T-helper 1 cell treated with Interleukin-12 subunit alpha and Interleukin-12 subunit beta and Interleukin-4 antibody, amounts not matched to agents 30 μg/mL and 1 μg/mL, for 36 hours (primary cell): Measurements from ENCODE around the gene CRYGD.
"Not testable (repeated sequence)": the region's sequence is repeated elsewhere in the genome, so short reads cannot be mapped to it uniquely, and the experiment has no call there.

Experiments
- H3K27ac Mint-ChIP-seq: one replicate; pipeline ENCODE4 v1.8.0; 2021; ENCODE audit warnings: mild to moderate bottlenecking, mixed read lengths
- H3K27me3 Mint-ChIP-seq: one replicate; pipeline ENCODE4 v1.8.0; 2021; ENCODE audit warnings: low read depth, mixed read lengths
- H3K36me3 Mint-ChIP-seq: one replicate; pipeline ENCODE4 v1.8.0; 2021; ENCODE audit warnings: low read depth, mixed read lengths
- H3K4me1 Mint-ChIP-seq: one replicate; pipeline ENCODE4 v1.8.0; 2021; ENCODE audit warnings: low read depth, mixed read lengths
- H3K4me3 Mint-ChIP-seq: one replicate; pipeline ENCODE4 v1.8.0; 2021; ENCODE audit warnings: mild to moderate bottlenecking, moderate library complexity, mixed read lengths
- H3K9me3 Mint-ChIP-seq: one replicate; pipeline ENCODE4 v1.8.0; 2021; ENCODE audit warnings: mixed read lengths

Gene CRYGD

DNA sequence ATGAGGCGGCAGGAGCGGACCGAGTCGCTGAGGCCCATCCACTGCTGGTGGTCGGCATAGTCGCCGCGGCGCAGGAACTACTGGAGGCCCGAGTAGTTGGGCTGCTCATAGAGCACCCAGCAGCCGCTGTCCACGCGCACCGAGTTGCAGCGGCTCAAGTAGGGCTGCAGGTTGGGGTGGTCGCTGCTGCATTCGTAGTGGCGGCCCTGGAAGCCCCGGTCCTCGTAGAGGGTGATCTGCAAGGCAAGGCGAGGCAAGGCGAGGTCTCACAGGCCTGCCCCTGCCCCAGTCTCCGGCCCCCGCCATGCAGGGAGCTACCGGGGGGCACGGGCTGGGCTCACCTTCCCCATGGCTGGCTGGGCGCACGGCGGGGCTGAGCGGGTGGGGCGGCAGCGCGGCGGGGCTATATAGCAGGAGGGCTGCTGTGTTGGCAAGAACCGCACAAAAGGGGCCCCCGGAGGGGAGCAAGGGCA is 12.0 kb downstream of the CRYGD start:
- H3K4me3 Mint-ChIP-seq, H3K27me3 Mint-ChIP-seq, H3K27ac Mint-ChIP-seq, H3K36me3 Mint-ChIP-seq, H3K4me1 Mint-ChIP-seq, H3K9me3 Mint-ChIP-seq: not testable (repeated sequence)

DNA sequence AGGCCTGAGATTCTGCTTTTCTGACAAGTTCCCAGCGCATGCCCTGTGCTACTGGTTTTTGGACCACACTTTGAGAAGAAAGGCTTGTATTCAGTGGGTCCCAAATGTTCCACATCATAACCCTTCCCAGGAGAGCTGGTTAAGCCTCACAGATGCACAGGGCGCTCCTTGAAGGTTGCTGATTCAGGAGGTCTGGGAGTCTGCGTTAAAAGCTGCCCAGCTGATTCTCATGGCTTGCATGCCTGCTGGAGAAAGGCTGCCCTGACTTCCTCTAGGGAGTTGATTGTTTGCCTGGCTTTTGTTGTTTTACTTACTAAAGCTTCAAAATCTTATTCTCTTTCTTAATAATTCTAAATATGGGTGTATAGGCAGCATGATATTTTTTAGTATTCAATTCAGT is 20.7 kb downstream of the CRYGD start:
- Mint-ChIP-seq H3K27ac (no peak overlapping the region), H3K9me3 (no peaks in the 10 kb centered on the region), H3K4me1 (peaks cover 8% of the 10 kb centered on the region), H3K27me3 (no peaks in the 10 kb centered on the region), H3K4me3 (no peak overlapping the region), H3K36me3 (no peaks in the 10 kb centered on the region)

DNA sequence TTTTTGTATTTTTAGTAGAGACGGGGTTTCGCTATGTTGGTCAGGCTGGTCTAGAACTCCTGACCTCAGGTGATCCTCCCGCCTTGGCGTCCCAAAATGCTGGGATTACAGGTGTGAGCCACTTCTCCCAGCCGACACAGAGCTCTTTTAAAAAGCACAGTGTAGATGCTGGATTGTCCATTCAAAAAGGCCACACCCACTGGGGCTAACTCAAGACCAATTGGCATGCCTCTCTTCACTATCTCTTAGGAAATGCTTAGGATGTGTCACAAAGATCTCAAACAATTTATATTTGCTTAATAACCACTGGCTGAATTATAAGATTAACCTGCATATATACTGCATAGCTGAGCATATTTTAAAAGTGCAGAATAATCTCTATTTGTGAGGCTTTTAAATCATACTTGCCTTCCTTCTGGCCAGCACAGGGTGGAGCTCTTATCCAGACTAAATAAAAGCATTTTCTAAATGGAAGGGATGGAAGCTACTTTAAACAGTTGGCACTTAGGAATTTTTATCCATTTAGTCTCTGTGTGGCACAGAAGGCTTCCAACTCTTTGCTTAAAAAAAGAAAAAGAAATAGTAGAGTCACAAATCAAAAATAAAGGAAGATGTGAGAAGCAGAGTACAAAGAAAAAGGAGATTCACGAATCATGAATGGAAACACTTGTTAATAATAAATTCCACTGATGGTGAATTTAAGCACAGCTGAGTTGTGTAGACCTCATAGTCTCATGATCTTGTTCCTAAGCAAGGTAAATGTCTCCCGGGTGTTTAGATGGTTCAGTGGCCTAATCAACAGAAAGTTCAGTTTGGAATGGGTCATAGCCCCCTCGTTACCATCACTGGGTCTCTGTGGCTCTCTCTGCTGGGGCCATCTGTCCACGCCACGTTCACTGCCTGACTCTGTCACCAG is 22.4 kb downstream of the CRYGD start:
- Mint-ChIP-seq H3K27ac (no peak overlapping the region), H3K4me1 (peaks cover 8% of the 10 kb centered on the region), H3K4me3 (no peak overlapping the region), H3K36me3 (no peaks in the 10 kb centered on the region), H3K9me3 (no peaks in the 10 kb centered on the region), H3K27me3 (no peaks in the 10 kb centered on the region)

DNA sequence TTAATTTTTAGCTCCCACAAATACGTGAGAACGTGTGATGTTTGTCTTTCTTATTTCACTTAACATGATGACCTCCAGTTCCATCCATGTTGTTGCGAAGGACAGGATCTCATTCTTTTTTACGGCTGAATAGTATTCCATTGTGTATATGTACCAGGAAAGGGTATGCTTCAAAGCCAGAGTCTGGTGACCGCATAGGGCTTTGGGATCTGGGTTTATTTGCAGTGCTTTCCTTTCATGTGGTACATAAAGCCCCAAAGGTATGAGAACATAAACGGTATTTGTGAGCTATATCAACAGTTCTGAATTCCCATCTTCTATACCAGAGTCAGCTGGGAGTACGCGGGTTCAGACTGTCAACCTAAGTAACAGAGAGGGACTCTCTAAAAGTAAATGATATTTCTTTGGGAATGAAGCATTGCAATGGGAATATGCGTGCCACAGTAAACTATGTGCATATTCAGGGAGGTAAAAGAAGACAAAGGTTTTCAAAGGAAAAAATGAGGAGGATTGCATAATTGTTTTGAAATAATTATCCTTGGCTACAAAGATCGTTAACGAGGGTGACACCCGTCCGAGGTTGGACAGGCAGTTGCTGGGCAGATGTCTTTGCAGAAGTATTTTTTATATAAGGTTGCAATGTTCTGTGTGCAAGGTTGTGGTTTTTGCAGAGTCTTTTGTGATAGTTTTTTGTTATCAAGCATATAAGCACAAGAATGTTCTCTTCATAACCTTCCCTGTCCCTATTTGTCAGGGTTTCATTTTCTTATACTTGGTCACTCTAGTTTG is 24.4 kb downstream of the CRYGD start:
- Mint-ChIP-seq H3K27ac (no peak overlapping the region), H3K36me3 (no peaks in the 10 kb centered on the region)

DNA sequence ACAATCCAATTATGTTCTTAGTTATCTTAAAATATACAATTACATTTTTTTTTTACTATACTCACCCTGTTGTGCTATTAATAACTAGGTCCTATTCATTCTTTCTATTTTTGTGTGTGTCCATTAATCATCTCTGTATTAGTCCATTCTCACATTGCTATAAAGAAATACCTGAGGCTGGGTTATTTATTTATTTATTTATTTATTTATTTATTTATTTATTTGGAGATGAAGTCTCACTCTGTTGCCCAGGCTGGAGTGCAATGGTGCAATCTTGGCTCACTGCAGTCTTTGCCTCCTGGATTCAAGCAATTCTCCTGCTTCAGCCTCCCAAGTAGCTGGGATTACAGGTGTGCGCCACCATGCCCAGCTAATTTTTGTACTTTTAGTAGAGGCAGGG is 25.6 kb downstream of the CRYGD start:
- not testable (repeated sequence) for H3K27me3 Mint-ChIP-seq, H3K36me3 Mint-ChIP-seq, H3K4me3 Mint-ChIP-seq, H3K27ac Mint-ChIP-seq, H3K9me3 Mint-ChIP-seq, H3K4me1 Mint-ChIP-seq

More for the DNA sequence above, 24.4 kb downstream of the CRYGD start:
- Mint-ChIP-seq H3K9me3 (no peaks in the 10 kb centered on the region), H3K4me1 (peaks cover 8% of the 10 kb centered on the region), H3K27me3 (no peaks in the 10 kb centered on the region), H3K4me3 (no peak overlapping the region)

DNA sequence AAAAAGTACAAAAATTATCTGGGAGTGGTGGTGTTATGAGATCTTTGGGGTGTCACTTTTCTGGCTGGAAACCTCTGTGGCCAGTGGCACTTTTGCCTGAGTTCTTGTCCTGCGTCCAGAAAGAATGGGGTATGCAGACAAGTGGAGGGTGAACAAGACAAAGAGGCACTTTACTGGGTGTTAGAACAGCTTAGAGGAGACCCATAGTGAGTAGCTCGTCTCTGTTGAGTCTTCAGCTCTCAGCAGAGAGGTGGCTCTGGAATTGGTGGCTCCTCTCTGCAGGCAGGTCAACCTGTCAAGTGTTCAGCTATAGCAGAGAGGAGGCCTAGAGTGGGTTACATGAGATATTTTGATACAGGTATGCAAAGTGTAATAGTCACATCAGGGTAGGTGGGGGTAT is 26.1 kb downstream of the CRYGD start:
- Mint-ChIP-seq H3K9me3 (no peaks in the 10 kb centered on the region), H3K36me3 (no peaks in the 10 kb centered on the region), H3K27ac (no peak overlapping the region), H3K4me3 (no peak overlapping the region), H3K4me1 (peaks cover 8% of the 10 kb centered on the region), H3K27me3 (no peaks in the 10 kb centered on the region)

DNA sequence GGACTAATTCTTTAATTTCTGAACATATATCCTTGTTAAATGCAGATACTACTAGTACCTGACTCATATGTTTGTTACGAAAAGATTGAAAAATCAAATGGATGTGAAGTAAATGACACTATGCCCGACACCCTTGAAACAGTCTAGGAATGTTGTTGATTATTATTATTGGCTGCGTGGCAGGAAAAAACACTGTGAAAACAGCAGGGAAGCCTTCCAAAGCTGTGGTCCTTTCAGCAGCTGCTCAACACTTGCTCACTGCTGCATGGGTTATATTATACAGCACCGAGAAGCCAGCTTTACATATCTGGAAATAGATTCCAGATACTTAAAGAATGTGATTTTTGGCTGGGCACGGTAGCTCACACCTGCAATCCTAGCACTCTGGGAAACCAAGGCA is 26.5 kb downstream of the CRYGD start:
- Mint-ChIP-seq H3K4me1 (peaks cover 8% of the 10 kb centered on the region), H3K36me3 (no peaks in the 10 kb centered on the region), H3K27ac (no peak overlapping the region), H3K4me3 (no peak overlapping the region), H3K9me3 (no peaks in the 10 kb centered on the region), H3K27me3 (peaks cover 4% of the 10 kb centered on the region)

DNA sequence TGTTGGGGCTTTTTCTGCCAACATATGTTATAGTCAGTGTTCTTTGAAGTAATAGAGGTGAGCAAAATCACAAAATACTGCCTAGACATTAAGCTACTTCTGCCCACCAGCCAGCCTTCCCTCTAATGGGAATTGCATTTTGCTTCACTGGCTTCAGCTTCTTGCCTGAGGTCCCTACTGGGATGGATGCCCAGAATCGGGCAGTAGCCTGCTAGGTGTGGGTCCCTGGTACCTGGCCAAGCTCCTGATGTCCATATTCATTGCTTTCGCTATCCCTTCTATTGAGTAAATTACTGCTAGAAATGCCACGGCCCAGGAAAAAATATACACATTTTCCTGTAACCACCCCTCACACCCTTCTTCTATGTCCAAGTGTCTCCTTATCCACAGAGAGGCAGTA is 27.0 kb downstream of the CRYGD start:
- Mint-ChIP-seq H3K27ac (no peak overlapping the region), H3K36me3 (no peaks in the 10 kb centered on the region), H3K4me1 (peaks cover 8% of the 10 kb centered on the region), H3K4me3 (no peak overlapping the region), H3K27me3 (peaks cover 5% of the 10 kb centered on the region), H3K9me3 (no peaks in the 10 kb centered on the region)

DNA sequence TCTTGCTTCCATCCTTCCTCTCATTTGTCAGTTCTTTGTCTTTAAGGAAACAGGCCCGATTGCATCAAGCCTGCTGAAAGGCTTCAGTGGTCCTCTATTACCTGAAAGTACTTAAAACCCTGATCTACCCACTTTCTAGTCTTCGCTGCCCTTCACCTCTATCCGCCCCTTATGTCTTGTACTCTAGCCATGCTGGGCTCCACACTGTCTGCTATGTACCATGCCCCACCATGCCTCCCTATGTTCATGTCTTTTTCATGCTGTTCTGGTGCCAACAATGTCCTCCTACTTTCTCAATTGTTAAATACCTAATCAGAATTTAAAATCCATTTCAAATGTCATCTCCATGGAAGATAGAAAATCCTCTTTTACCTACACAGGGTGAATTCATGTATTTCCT is 28.2 kb downstream of the CRYGD start:
- H3K9me3 Mint-ChIP-seq, result no peaks in the 10 kb centered on the region
- peaks cover 6% of the 10 kb centered on the region for H3K4me1 Mint-ChIP-seq
- H3K4me3 Mint-ChIP-seq, result no peak overlapping the region
- peaks cover 9% of the 10 kb centered on the region for H3K27me3 Mint-ChIP-seq
- H3K27ac Mint-ChIP-seq, result no peak overlapping the region
- no peaks in the 10 kb centered on the region for H3K36me3 Mint-ChIP-seq

DNA sequence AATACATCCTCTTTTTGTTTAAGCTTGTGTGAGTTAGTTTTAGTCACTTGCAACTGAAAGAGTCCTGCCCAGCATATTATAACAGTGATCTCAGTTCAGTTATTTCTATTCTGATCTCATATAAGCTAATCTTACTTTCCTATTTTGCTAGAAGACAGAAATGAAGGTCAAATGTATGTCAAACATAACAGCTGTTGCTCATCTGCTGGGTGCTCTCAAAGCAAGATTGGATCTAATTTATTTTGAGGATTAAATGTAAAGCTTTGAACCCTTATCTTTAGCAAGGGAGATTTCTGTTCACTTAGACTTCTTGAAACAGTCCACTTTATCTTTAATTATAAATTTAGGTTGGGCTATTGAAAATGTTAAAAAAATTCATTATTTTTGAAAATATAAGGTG is 31.2 kb downstream of the CRYGD start:
- H3K36me3 Mint-ChIP-seq, result no peaks in the 10 kb centered on the region

DNA sequence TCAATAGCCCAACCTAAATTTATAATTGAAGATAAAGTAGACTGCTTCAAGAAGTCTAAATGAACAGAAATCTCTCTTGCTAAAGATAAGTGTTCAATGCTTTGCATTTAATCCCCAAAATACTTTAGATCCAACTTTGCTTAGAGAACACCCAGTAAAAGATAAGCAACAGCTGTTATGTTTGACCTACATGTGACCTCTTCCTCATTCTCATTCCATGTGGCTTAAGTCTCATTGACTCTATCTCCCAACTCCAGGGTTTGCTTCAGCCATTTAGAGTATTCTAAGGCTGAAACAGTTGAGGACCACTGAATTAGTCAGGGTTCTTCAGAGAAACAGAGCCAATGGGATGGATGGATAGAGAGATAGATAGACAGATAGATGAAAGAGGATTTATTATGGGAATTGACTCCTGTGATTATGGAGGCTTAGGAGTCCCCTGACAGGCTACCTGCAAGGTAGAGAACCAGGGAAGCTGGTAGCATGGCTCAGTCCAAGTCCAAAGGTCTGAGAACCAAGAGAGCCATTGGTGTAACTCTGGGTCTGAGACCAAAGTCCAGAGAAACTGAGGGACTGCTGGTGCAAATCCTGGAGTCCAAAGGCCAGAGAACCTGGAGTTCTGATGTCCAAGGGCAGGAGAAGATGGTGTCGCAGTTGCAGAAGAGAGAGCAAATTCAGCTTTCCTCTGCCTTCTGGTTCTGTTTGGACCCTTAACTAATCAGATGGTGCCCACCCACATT is 32.1 kb downstream of the CRYGD start:
- Mint-ChIP-seq H3K4me3 (no peak overlapping the region), H3K36me3 (no peaks in the 10 kb centered on the region), H3K9me3 (no peaks in the 10 kb centered on the region)

More for the DNA sequence above, 31.2 kb downstream of the CRYGD start:
- Mint-ChIP-seq H3K4me1 (no peaks in the 10 kb centered on the region), H3K9me3 (no peaks in the 10 kb centered on the region), H3K27me3 (peaks cover 9% of the 10 kb centered on the region), H3K27ac (no peak overlapping the region), H3K4me3 (no peak overlapping the region)

DNA sequence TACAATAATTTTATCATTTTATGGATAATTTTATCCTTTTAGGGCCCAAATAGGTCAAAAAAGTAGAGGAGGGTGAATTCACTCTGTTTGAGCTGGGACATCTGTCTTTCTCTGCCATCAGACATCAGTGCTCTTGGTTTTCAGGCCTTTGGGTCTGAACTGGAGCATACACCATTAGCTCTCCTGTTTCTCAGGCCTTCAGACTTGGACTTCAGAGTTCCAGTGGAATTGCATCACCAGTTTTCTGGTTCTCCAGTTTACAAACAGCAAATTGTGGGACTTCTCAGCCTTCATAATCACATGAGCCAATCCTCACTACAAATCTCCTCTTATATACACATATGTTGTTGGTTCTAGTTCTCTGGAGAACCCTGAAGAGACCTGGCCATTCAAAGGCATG is 33.9 kb downstream of the CRYGD start:
- H3K4me1 Mint-ChIP-seq, result no peaks in the 10 kb centered on the region
- peaks cover 9% of the 10 kb centered on the region for H3K27me3 Mint-ChIP-seq
- no peak overlapping the region for H3K4me3 Mint-ChIP-seq
- H3K27ac Mint-ChIP-seq, result no peak overlapping the region
- no peaks in the 10 kb centered on the region for H3K36me3 Mint-ChIP-seq
- H3K9me3 Mint-ChIP-seq, result no peaks in the 10 kb centered on the region

More for the DNA sequence above, 32.1 kb downstream of the CRYGD start:
- no peak overlapping the region for H3K27ac Mint-ChIP-seq
- peaks cover 9% of the 10 kb centered on the region for H3K27me3 Mint-ChIP-seq
- H3K4me1 Mint-ChIP-seq, result no peaks in the 10 kb centered on the region

DNA sequence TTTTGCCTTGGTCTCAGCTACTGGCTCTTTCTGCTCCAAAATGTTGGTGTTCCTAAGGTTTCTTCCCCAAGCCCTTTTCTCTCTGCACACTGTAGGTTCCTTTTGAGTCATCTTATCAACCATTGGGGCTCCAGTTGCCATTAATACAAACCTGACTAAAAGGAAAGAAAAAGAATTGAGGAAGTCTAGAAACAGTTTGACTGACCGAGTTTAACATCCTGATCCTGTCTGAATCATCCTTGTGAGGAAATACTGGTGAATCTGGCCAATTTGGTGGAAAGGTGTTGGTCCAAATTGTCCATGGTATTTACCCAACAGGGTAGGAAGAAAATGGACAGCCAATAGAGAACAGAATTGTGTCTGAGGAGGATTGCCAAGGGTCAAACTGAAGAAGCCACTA is 38.3 kb downstream of the CRYGD start:
- H3K4me3 Mint-ChIP-seq, result no peak overlapping the region
- H3K27ac Mint-ChIP-seq, result no peak overlapping the region
- peaks cover 16% of the 10 kb centered on the region for H3K27me3 Mint-ChIP-seq
- no peaks in the 10 kb centered on the region for H3K9me3 Mint-ChIP-seq
- no peaks in the 10 kb centered on the region for H3K4me1 Mint-ChIP-seq
- no peaks in the 10 kb centered on the region for H3K36me3 Mint-ChIP-seq

DNA sequence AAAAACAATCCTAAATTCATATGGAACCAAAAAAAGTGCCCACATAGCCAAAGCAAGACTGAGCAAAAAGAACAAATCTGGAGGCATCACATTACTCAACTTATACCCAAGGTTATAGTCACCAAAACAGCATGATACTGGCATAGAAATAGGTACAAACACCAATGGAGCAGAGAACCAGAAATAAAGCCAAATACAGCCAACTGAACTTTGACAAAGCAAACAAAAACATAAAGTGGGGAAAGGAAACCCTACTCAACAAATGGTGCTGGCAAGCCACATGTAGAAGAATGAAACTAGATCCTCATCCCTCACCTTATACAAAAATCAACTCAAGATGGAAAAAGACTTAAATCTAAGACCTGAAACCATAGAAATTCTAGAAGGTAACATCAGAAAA is 40.5 kb downstream of the CRYGD start:
- Mint-ChIP-seq H3K9me3 (no peaks in the 10 kb centered on the region), H3K36me3 (no peaks in the 10 kb centered on the region), H3K4me1 (no peaks in the 10 kb centered on the region), H3K27ac (no peak overlapping the region), H3K27me3 (peaks cover 21% of the 10 kb centered on the region), H3K4me3 (no peak overlapping the region)
